K562 (cell line): ENCODE results near the gene GRHPR. TPM values are rescaled to one million over a fixed set of nuclear protein-coding genes. Genes with fewer than 3 reads are reported as not detected.

Source experiments
- ARID2 ChIP-seq: fragments of 450-650 bp; IDR thresholded peaks from 2 replicates; pipeline ENCODE4 v1.6.1; 2017; ENCODE audit warnings: antibody characterized with exemption, mild to moderate bottlenecking
- FOXP1 ChIP-seq: sonication (generic); formaldehyde crosslinking; IDR thresholded peaks from 2 replicates; pipeline ENCODE4 v1.8.0; 2022; ENCODE audit warnings: mild to moderate bottlenecking, missing genetic modification reagents
- FUS ChIP-seq: fragments of 200-400 bp; formaldehyde crosslinking; optimal IDR thresholded peaks from 2 replicates; pipeline ENCODE3; 2017; ENCODE audit warnings: low read depth, low read length
- IRF2 ChIP-seq: sonication (generic); formaldehyde crosslinking; IDR thresholded peaks from 2 replicates; pipeline ENCODE4 v1.8.1; 2022; ENCODE audit warnings: mild to moderate bottlenecking, missing genetic modification reagents
- POU5F1 ChIP-seq: fragments of 150-350 bp; IDR thresholded peaks from 2 replicates; pipeline ENCODE4 v1.6.1; 2014; ENCODE audit warnings: borderline replicate concordance, low read length, low read depth, mild to moderate bottlenecking; ENCODE audit not compliant: partially characterized antibody
- RAD21 ChIP-seq, 2 experiments: fragments of 250-450 bp in 1 of 2; fragments of 450-650 bp in 1 of 2; sonication (Bioruptor Pico) in 1 of 2; formaldehyde crosslinking in 1 of 2; IDR thresholded peaks in 1 of 2; conservative IDR thresholded peaks in 1 of 2; 2 replicates each; pipeline versions ENCODE4 v1.4.0 to v1.8.0; 2020 to 2022; ENCODE audit warnings: mild to moderate bottlenecking in 2 of 2, moderate library complexity in 1 of 2
- STAT5A ChIP-seq: IDR thresholded peaks from 2 replicates; pipeline ENCODE4 v1.6.1; 2012; ENCODE audit warnings: low read length, inconsistent platforms, borderline replicate concordance
- TRIM28 ChIP-seq: fragments of 450-650 bp; IDR thresholded peaks from 2 replicates; pipeline ENCODE4 v1.6.1; 2017
- TSC22D4 ChIP-seq: fragments of 450-650 bp; IDR thresholded peaks from 2 replicates; pipeline ENCODE4 v1.6.1; 2016; ENCODE audit warnings: missing genetic modification characterization, missing biosample characterization, control low read depth
- ZNF121 ChIP-seq: sonication (generic); formaldehyde crosslinking; conservative IDR thresholded peaks from 2 replicates; pipeline ENCODE4 v1.8.0; 2022; ENCODE audit warnings: missing genetic modification reagents
- ZNF217 ChIP-seq: sonication (generic); formaldehyde crosslinking; IDR thresholded peaks from 2 replicates; pipeline ENCODE4 v1.8.0; 2022; ENCODE audit warnings: mild to moderate bottlenecking, missing genetic modification reagents
- ZNF431 ChIP-seq: sonication (generic); formaldehyde crosslinking; IDR thresholded peaks from 2 replicates; pipeline ENCODE4 v1.8.0; 2022; ENCODE audit warnings: mild to moderate bottlenecking, missing genetic modification reagents
- polyA plus RNA-seq, 8 experiments: library from polyadenylated mRNA; depleted of rRNA in 4 of 8; stranded (reverse) in 5 of 8; unstranded in 3 of 8; fragments of >200 nt; fragmentation: Nextera tagmentation in 2 of 8; fragmentation: Illumina TruSeq in 1 of 8; extraction: Ambion mirVana in 2 of 8; extraction: Trizol in 1 of 8; gene quantifications; 2 replicates each; pipeline versions ENCODE4 v1.2.1 to v1.2.3, GENCODE V29; 2011 to 2014; ENCODE audit warnings: inconsistent platforms in 1 of 8, missing spikeins in 1 of 8
- total RNA-seq, 7 experiments: library from RNA; depleted of rRNA in 6 of 7; stranded (reverse); fragments of >200 nt in 6 of 7; fragmentation: Illumina TruSeq in 2 of 7; extraction: Trizol in 2 of 7; gene quantifications; 2 replicates each; pipeline versions ENCODE4 v1.2.1 to v1.2.3, GENCODE V29; 2011 to 2021; ENCODE audit warnings: low replicate concordance in 1 of 7
- TF ChIP-seq, protein P1 (sequence below): fragments of 450-650 bp; IDR thresholded peaks from 2 replicates; pipeline ENCODE4 v1.6.1; 2016; ENCODE audit warnings: low read depth
- TF ChIP-seq, protein P2 (sequence below): IDR thresholded peaks from 2 replicates; pipeline ENCODE4 v1.6.1; 2012; ENCODE audit warnings: low read depth, low read length, improper control_type of control experiment, borderline replicate concordance

The GRHPR gene
- total and polyA plus RNA-seq, 9 of the 15 experiments (the other 6 are each of a cell fraction or from before 2014, with no cell fraction given): 38.9 to 144 (median 120) TPM

DNA sequence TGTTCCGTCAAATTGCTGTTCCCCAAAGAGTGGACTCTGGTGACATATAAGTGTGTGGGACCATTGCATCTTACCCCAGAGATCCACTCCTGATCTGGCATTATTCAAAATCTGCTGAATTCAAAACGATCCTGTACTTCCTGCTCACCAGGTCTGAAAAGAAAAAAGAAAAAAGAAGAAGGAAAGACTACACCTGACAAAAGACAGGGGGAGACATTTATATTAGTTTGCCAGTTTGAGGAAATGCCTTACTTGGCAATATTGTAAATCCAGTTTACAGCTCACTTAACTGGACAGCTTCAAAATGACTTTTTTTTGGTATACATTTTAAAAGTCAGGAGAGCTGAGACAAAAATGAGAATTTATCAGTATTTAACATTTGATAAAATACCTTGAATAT lies 15.0 kb upstream of the GRHPR start (continued):
- TF ChIP-seq ZNF217 (CRISPR knock-in tag): no peak
- TF ChIP-seq FOXP1 (CRISPR knock-in tag): no peak
- no peak for TF ChIP-seq STAT5A
- TF ChIP-seq RAD21 (CRISPR knock-in tag; conservative IDR thresholded peaks at IDR 0.05 in 1 of 2, IDR thresholded peaks at IDR 0.05 in 1 of 2): peak in 1 of 2 experiments; percentile 41; a peak in 2 of 4 replicates
- TF ChIP-seq FUS: no peak
- TF ChIP-seq TRIM28: no peak
- no peak for TF ChIP-seq ARID2
- no peak for TF ChIP-seq ZNF121 (CRISPR knock-in tag)
- no peak for TF ChIP-seq ZNF431 (CRISPR knock-in tag)
- TF ChIP-seq POU5F1: no peak
- TF ChIP-seq IRF2 (CRISPR knock-in tag): no peak
- TF ChIP-seq, protein P1, sequence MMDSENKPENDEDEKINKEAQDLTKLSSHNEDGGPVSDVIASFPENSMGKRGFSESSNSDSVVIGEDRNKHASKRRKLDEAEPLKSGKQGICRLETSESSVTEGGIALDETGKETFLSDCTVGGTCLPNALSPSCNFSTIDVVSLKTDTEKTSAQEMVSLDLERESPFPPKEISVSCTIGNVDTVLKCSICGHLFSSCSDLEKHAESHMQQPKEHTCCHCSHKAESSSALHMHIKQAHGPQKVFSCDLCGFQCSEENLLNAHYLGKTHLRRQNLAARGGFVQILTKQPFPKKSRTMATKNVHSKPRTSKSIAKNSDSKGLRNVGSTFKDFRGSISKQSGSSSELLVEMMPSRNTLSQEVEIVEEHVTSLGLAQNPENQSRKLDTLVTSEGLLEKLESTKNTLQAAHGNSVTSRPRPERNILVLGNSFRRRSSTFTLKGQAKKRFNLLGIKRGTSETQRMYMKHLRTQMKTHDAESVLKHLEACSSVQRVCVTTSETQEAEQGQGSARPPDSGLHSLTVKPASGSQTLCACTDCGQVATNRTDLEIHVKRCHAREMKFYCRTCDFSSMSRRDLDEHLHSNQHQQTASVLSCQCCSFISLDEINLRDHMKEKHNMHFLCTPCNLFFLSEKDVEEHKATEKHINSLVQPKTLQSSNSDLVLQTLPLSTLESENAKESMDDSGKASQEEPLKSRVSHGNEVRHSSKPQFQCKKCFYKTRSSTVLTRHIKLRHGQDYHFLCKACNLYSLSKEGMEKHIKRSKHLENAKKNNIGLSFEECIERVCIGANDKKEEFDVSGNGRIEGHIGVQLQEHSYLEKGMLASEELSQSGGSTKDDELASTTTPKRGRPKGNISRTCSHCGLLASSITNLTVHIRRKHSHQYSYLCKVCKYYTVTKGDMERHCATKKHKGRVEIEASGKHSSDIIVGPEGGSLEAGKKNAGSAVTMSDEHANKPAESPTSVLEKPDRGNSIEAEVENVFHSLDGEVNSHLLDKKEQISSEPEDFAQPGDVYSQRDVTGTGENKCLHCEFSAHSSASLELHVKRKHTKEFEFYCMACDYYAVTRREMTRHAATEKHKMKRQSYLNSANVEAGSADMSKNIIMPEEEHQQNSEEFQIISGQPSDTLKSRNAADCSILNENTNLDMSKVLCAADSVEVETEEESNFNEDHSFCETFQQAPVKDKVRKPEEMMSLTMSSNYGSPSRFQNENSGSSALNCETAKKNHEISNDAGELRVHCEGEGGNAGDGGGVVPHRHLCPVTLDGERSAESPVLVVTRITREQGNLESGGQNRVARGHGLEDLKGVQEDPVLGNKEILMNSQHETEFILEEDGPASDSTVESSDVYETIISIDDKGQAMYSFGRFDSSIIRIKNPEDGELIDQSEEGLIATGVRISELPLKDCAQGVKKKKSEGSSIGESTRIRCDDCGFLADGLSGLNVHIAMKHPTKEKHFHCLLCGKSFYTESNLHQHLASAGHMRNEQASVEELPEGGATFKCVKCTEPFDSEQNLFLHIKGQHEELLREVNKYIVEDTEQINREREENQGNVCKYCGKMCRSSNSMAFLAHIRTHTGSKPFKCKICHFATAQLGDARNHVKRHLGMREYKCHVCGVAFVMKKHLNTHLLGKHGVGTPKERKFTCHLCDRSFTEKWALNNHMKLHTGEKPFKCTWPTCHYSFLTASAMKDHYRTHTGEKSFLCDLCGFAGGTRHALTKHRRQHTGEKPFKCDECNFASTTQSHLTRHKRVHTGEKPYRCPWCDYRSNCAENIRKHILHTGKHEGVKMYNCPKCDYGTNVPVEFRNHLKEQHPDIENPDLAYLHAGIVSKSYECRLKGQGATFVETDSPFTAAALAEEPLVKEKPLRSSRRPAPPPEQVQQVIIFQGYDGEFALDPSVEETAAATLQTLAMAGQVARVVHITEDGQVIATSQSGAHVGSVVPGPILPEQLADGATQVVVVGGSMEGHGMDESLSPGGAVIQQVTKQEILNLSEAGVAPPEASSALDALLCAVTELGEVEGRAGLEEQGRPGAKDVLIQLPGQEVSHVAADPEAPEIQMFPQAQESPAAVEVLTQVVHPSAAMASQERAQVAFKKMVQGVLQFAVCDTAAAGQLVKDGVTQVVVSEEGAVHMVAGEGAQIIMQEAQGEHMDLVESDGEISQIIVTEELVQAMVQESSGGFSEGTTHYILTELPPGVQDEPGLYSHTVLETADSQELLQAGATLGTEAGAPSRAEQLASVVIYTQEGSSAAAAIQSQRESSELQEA: no peak
- TF ChIP-seq TSC22D4 (tag): no peak
- TF ChIP-seq, protein P2, sequence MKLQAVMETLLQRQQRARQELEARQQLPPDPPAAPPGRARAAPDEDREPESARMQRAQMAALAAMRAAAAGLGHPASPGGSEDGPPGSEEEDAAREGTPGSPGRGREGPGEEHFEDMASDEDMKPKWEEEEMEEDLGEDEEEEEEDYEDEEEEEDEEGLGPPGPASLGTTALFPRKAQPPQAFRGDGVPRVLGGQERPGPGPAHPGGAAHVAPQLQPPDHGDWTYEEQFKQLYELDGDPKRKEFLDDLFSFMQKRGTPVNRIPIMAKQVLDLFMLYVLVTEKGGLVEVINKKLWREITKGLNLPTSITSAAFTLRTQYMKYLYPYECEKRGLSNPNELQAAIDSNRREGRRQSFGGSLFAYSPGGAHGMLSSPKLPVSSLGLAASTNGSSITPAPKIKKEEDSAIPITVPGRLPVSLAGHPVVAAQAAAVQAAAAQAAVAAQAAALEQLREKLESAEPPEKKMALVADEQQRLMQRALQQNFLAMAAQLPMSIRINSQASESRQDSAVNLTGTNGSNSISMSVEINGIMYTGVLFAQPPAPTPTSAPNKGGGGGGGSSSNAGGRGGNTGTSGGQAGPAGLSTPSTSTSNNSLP: no peak
